GM12874 (cell line): ENCODE data around the gene WDR59.

Experiments
- TF ChIP-seq, protein P1 (sequence below): IDR thresholded peaks from 2 replicates; pipeline ENCODE4 v1.5.1; 2011; ENCODE audit warnings: low read depth, mild to moderate bottlenecking, control low read depth, low read length, moderate library complexity; ENCODE audit not compliant: insufficient read depth

WDR59 gene

DNA sequence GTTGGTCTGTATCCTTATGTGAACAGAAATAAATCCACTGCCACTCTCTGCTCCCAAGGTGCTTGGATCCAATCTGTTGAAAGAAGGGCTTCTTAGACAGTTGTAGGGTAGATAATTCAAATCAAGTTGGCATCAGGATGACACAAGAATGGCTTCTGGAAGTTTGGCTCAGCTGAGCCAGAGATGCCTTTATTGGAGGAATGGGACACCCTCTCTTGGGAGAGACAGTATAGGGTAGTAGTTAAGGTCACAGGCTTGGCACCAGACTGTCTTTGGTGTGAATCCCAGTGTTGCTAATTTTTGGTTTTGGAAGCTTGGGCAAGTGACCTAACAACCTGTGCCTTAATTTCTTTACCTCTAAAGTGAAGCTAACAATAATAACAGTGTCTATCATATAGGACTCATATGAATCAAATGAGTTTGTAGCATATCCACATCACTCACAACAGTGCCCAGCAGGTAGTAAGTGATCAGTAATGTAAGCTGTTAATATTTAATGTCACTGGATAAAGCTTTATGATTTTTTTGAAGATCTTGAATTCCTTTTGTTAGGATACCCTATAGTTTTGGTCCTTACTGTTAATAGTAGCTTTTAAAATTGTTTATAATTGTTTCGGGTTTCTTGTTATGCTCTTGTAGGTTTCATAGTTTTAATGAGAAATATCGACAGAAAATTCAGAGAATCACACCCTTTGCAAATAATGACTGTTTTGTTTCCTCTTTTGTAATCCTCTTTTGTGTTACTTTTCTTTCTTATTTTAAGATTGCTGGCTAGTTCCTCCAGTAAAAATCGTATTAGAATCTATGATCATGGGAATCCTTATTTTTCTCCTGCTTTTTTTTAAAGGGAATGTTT lies 33.0 kb upstream of the WDR59 start:
- TF ChIP-seq, protein P1, sequence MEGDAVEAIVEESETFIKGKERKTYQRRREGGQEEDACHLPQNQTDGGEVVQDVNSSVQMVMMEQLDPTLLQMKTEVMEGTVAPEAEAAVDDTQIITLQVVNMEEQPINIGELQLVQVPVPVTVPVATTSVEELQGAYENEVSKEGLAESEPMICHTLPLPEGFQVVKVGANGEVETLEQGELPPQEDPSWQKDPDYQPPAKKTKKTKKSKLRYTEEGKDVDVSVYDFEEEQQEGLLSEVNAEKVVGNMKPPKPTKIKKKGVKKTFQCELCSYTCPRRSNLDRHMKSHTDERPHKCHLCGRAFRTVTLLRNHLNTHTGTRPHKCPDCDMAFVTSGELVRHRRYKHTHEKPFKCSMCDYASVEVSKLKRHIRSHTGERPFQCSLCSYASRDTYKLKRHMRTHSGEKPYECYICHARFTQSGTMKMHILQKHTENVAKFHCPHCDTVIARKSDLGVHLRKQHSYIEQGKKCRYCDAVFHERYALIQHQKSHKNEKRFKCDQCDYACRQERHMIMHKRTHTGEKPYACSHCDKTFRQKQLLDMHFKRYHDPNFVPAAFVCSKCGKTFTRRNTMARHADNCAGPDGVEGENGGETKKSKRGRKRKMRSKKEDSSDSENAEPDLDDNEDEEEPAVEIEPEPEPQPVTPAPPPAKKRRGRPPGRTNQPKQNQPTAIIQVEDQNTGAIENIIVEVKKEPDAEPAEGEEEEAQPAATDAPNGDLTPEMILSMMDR, result no peak

DNA sequence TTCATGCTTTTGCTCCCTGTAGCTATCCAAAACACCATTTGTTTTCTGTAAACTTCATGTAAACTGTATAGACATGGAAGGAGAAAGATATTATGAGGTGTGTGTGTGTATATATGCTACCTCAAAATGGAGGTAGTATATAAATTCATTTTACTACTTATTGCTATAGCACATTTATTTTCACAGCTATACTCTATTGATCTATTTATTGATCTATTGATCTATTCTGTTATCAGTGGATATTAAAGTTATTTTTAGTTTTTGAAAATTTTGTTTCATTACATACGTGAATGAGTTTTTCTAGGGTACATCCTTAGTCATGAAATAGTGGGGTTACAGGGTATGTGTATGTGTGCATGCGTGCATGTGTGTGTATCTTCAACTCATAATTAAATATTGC lies 29.4 kb upstream of the WDR59 start:
- TF ChIP-seq, protein P1, result no peak

DNA sequence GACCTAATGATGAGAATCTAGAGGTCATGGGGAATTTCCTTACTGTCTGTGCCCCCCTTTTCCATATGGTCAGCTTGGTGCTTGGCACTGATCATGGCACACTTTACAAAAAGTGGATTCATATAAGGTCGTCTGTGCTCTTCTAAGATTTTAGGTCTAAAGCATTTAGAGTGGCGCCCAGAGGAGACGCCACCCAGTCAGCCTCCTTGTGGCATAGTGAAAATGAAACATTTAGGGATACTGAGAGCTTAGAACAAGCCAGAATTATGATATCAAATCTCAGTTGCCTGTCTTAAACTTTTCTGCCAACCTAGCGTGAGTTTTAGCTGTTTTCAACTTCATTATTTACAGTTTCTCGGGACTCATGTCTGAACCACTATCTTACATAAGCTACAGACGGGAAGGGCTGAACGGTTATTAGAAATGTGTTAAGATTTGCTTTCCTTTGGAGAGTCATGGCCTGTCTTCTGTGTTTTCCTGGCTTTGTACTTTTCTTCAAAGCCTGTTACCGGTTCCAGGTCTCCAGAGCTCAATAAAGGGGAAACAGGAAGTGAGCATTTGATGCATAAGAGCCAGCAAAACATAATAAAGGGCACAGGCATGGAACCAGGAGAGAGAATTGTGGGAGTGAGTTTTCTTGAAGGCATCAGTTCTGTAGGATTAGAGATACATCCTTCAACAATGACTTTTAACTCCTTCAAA lies 27.6 kb upstream of the WDR59 start:
- TF ChIP-seq, protein P1, result no peak

DNA sequence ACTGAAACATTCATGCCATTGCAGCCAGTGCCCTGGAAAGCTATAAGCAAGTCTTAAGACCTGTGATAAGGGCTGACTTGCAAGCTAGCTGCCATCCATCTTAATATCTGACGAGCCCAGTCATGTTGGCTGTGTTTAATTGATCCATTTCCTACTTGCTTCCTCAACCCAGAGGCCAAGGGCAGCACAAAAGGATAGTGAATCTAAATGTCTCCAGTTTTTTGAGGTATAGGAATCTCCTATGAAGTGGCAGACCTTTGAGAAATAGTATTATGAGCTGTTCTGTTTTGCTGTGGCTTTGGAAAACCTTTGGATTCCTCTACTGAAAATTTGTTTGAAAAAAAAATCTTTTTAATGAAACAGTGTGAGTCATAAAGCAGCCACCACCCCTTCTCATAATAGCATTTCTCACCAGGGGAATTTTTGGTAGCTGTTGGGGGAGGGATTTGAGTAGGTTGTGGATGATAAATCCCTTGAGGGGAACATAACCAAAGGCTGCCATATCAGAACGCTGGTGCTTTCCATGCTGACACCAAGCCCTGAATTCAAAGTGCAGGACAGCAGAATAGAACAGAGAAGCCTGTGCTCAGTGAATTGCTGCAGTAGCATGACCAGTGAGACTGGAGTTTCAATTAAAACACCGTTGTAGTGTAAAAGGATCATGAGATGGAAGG lies 26.8 kb upstream of the WDR59 start:
- TF ChIP-seq, protein P1, result no peak

DNA sequence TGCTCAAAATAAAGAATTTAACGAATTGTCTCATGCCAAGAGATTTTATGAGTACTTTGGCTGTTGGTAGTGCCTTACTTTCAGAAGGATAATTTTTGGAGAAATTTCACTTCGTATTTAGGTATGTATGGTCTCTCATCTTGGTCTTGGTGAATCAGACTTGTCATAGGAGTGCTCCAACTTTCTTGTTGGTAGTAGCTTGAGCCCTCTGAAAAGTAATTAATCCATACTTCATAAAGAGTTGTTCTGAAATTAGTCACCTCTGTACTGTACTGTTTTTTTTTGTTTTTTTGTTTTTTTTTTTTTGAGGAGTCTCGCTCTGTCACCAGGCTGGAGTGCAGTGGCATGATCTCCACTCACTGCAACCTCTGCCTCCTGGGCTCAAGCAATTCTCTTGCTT lies 25.5 kb upstream of the WDR59 start:
- TF ChIP-seq, protein P1, result no peak

DNA sequence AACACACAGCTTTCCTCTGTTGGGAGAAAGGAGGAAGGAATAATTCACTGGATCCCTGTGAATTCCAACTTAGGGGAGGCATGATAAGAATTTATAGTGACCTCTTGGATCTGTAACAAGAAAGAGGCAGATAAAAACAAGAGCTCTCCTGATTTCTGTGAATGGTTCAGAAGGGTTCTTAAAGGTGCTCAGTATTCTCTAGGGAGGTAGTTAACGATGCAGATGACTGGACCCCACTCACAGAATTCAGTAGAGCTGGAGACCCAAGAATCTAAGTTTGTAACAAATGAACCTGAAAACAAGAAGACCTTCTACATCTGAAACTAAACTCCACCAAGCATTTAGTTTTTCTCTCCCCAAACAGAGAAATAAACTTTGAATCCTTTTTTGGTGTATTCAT lies 22.5 kb upstream of the WDR59 start:
- TF ChIP-seq, protein P1, result no peak

DNA sequence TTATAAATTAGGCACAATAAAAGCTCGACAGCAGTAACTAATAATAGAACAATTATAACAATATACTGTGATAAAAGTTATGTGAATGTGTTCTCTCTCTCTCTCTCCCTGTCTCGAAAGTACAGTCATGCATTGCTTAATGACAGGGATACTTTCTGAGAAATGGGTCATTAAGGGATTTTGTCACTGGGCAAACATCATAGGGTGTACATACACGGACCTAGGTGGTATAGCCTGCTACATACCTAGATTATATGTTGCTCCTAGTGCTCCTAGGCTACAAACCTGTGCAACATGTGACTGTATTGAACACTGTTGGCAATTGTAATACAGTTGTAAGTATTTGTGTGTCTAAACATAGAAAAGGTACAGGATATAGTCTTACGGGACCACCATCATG lies 20.8 kb upstream of the WDR59 start:
- TF ChIP-seq, protein P1, result no peak
